CD4-positive, alpha-beta T cell treated with Interleukin-4 for 1 hour (primary cell): ENCODE data around the gene SLC30A5.
A peak's percentile ranks its signal among the peaks of the same experiment; 100 is the strongest.
"Not testable (repeated sequence)": the region's sequence is repeated elsewhere in the genome, so short reads cannot be mapped to it uniquely, and the experiment has no call there.

Experiments used
- DNase-seq, 2 donors: peaks; one replicate each; pipeline ENCODE4 v3.0.0-alpha.2; 2020 to 2022

SLC30A5 gene

DNA sequence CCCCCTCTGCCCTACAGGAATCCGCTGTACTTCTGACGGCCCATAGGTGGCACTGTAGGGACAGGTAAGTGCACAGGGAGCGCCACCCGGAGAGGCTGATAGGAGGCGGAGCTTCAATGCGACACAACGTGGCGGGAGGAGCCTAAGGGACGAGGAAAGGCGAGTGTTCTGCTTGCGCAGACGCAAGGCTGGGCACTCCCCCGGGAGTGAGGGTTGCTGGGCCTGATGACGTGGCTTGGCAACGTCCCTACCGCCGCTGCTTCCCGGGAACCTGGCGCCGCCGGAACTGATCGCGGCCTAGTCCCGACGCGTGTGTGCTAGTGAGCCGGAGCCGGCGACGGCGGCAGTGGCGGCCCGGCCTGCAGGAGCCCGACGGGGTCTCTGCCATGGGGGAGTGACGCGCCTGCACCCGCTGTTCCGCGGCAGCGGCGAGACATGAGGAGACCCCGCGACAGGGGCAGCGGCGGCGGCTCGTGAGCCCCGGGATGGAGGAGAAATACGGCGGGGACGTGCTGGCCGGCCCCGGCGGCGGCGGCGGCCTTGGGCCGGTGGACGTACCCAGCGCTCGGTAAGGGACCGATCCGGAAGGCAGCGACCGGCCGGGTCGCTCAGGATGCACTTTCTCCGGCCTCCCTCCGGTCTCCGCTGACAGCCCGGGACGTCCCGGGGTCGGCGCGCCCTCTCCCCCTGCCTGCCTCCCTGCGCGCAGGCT is at the start of gene SLC30A5:
TSS of gene SLC30A5 (plus strand) at position 244 of the 712 bp plus-strand sequence. CDS start at position 486, 242 bp downstream.
- DNase-seq: peak; percentile 100

DNA sequence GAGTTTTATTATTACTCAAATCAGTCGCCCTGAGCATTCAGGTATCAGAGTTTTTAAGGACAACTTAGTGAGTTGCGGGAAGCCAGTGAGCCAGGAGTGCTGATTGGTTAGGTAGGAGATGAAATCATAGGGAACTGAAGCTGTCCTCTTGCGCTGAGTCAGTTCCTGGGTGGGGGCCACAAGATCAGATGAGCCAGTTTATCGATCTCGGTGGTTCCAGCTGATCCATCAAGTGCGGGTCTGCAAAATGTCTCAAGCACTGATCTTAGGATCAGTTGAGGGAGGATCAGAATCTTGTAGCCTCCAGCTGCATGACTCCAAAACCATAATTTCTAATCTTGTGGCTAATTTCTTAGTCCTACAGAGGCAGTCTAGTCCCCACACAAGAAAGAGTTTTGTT is 48.6 kb upstream of the SLC30A5 start:
- not testable (repeated sequence) for DNase-seq

DNA sequence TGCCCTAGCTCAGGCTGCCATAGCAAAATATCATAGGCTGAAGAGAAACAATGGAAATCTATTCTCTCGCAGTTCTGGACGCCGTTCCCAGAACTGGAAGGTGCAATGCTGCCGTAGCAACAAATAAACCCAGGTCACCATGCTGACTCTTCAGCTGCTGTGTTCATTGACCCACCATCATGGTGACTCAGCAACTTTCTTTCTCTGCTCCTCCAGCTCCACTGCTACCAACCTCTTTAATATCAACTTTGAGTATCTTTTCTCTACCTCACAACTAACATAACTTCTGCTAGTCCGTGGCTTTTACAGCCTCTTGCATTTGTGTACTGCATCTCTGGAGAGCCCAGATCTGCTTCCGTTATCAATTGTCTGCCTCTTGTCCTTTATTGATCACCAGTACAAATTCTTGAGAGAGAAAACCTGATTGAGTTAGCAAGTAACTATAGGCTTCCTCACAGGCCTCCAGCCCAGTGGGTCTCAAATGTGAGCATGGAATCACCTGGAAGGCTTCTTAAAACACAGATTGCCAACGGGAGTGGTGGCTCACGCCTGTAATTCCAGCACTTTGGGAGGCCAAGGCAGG is 47.3 kb upstream of the SLC30A5 start:
- DNase-seq: no peak

DNA sequence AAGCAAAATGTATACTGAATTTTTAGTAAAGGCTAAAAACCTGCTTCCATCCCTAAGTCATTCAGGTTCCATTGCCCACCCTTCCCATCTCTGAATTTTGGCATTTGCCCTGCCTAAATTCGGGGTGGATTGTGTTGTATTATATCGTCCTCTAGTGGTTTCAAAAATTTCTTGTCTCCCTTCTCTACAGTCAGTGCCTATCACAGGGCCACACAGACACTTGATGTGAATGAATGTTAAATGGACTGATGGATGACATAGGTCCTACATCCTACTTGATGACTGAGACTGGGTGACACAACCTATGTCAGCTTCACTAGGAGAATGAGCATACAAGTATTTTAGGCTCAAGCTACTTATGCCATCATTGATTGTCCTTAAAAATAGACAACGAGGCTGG is 45.6 kb upstream of the SLC30A5 start:
- DNase-seq: no peak

DNA sequence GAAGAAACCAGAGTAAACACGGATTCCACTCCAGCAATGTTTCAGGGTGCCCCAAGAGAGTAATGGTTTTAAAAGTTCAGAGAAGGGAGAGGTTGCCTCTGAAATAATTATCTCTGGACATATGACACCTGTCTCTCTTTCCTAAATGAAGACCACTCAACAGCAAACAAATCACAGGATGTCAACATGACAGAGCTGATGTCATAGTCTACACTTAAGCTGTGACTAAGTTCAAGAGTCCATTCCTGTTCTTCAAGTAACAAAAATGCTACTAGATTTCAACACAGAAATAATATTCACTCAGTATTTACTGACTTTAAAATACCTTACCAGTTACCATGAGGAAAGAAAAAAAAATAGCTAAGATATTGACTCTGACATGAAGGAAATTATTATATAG is 44.7 kb upstream of the SLC30A5 start:
- DNase-seq: no peak

DNA sequence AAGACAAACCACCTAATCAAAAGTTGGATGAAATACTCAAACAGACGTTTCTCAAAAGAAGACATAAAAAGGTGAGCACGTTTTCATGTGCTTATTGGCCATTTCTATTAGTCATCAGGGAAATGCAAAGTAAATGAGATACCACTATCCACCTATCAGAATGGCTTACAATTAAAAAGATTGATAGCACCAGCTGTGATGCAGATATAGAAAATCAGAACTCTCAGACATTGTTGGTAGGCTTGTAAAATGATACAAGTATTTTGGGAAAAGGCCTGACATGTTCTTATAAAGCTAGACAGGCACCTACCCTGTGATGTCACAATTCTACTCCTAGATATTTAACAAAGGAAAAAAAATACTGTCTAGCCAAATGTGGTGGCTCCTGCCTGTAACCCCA is 44.0 kb upstream of the SLC30A5 start:
- DNase-seq: no peak

DNA sequence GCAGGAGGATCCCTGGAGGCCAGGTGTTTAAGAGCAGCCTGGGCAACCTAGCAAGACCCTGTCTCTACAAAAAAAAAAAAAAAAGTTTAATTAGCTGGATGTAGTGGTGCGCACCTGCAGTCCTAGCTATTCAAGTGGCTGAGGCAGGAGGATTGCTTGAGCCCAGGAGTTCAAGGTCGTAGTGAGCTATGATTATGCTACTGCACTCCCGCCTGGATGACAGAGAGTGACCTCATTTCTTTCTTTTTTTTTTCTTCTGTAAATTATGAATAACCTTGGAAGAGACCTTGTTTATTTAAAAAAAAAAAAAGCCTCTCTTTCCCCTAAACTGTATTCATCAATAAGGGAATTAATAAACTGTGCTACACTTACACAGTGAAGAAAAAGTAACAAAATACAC is 43.6 kb upstream of the SLC30A5 start:
- no peak for DNase-seq

DNA sequence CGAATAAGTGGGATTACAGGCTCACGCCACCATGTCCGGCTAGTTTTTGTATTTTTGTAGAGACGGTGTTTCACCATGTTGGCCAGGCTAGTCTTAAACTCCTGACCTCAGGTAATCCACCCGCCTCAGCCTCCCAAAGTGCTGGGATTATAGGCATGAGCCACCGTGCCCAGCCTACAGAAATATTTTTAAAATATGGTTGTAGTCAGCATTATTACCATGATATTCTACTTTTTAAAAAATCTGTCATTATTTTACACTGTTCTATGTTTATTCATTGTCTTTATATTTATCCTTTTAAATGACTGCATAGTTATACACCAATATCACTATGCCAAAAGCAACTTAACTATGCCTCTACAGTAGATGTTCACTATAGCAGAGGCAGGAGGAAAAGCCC is 41.6 kb upstream of the SLC30A5 start:
- no peak for DNase-seq

DNA sequence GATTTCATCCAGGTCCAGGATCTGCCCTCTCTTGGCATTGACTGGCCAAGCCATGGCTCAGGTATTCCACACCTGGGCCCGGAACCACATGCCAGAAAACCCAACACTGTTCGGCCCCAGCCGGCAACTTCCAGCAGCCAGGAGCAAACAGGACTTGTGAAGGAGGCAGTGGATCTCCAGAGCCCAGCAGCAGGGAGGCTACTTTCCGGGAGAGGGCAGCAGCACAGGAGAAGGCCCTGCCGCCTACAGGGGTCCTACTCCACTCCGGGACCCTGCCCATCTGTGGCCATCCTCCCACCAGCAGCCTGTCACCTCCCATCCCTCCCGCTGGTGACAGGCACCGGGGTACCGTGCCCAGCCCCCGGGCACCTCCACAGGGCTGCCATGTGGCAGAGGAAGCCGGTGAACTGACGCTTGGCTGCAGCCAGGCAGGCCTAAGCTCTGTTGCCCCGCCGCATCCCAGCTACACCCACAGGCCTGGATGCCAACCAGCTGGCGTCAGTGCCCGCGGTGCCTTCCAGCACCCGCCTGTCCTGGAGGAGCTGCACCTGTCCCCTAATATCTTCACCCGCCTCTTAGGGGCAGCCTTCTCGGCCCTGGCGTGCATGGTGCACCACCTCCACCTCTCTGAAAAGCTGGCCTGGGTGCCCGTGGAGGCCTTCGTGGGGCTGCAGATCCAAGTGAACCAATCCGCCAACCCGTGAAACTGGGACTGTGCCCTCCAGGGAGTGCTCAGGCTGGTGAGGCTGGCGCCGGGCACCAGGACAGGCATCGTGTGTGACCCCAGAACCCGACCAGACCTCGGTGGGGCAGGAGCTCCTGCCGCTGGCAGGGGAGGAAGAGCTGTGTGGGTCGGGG is 18.9 kb upstream of the SLC30A5 start:
- no peak for DNase-seq

DNA sequence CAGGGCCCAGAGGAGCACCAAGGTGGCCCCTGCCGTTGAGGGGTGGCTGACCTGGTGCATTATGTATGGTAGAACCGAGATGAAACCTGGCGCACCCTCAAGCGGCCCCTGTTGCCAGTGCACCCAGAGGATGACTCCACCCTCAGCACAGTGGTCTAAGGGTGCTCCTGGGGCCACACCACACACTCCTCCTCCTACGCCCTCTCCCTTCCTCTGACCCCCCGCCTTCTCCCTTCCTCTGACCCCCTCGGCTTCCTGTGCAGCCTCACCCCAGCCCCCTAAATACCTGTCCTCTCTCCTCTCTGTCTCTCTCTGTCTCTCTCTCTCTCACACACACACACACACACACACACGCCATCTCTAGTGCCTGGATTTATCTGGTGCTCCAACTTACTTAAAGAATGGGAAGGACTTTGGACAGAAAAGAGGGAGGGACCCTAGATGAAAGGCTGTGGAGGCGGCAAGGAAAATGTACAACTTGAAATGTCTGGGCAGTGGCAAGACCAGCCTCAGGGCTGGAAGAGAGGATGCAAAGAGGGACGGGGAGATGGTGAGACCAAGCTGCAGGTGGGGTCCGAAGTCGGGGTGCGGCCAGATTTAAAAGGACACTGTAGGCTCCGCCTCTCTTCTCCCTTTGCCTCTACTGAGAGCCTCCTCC is 18.2 kb upstream of the SLC30A5 start:
- no peak for DNase-seq

DNA sequence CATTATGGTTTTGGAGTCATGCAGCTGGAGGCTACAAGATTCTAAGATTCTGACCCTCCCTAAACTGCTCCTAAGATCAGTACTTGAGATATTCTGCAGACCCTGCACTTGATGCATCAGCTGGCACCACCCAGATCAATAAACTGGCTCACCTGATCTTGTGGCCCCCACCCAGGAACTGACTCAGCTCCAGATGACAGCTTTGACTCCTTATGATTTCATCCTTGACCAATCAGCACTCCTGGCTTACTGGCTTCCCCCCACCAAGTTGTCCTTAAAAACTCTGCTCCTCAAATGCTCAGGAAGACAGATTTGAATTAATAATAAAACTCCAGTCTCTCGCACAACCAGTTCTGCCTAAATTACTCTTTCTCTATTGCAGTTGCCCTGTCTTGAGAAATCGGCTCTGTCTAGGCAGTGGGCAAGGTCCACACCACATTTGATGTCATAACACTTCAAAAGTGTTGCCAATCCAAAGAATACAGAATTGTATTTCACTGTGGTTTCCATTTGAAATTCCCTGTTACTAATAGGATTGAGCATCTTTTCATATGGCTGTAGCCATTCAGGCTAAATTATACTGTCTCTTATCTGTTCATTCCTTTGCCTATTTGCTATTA is 14.8 kb upstream of the SLC30A5 start:
- no peak for DNase-seq

DNA sequence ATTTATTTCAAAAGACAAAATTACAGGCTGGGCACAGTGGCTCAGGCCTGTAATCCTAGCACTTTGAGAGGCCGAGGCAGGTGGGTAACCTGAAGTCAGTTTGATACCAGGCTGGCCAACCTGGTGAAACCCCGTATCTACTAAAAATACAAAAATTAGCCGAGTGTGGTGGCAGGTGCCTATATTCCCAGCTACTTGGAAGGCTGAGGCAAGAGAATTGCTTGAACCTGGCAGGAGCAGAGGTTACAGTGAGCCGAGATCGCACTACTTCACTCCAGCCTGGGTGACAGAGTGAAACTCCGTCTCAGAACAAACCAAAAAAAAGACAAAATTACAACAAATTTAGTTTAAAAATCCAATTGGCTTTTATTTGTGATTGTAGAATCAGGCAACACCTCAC is 14.3 kb upstream of the SLC30A5 start:
- DNase-seq: no peak

DNA sequence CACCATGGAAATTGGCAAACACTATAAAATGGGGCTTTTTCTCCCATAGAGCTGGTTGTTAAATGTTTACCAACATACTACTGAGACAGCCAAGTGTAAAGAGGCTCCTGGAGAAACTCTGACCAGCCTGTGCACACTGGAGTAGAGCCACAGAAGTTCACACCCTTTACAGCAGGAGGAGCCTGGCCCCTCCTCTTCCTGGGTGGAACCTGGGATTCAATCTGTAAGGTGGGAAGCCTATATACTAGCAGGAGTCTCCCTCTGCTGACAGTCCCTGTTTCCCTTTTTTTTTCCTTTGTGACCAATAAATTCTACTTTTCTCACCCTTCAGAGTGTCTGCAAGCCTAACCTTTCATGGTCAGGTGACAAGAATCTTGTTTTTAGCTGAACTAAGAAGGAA is 10.4 kb upstream of the SLC30A5 start:
- no peak for DNase-seq

DNA sequence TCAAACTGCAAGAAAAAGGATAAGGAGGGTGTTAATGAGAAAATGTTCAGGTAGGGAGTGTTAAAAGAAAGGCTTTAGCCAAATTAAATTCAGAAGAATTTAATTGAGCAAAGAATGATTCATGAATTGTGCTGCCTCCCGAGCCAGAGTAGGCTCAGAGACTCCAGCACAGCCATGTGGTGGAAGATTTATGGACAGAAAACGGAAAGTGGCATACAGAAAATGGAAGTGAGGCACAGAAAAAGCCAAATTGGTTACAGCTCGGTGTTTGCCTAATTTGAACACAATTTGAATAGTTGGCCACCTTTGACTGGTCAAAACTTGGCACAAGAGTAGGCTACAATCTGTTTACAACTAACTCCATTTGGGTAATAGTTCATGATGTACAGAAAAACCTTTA is 9.6 kb upstream of the SLC30A5 start:
- DNase-seq: no peak

DNA sequence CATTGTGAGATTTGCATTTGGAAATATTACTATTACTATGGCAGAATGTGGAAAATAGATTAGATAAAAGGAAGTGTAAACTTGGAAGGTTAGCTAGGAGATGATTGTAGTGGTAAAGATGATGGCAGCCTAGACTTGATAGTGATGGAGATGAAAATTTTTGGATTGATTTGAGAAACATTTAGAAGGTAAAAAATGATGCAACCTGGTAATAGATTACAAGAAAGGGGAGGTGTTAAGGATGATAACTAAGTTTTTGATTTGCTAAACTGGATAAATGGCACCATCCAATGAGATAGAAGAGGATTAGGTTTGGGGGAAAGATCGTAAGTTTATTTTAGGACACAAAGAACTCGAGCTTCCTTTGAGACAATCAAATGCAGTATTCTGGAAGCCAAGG is 8.9 kb upstream of the SLC30A5 start:
- no peak for DNase-seq

DNA sequence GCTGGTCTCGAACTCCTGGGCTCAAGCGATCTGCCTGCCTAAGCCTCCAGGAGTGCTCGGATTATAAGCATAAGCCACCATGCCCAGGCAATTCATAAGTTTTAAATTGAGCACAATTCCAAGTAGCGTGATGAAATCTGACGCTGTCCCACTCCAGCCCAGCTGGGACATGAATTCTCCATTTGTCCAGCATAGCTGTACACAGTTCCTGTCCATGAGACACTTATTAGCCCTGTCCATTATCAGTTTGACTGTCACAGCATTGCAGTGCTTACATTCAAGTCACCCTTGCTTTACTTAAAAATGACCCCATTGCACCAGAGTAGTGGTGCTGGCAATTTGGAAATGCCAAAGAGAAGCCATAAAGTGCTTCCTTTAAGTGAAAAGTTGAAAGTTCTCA is 7.6 kb upstream of the SLC30A5 start:
- DNase-seq: no peak

DNA sequence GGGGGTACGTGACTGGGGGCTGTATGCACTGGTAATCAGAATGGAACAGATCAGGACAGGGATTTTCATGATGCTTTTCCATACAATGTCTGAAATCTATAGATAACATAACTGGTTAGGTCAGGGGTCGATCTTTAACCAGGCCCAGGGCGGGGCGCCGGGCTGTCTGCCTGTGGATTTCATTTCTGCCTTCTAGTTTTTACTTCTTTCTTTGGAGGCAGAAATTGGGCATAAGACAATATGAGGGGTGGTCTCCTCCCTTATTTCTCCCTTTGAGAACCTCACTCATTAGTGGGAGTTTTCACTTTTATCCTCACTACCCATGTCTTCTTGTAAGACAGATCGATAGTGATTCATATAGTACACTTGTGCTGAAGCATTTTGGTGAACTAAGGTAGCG is 5.8 kb upstream of the SLC30A5 start:
- not testable (repeated sequence) for DNase-seq

DNA sequence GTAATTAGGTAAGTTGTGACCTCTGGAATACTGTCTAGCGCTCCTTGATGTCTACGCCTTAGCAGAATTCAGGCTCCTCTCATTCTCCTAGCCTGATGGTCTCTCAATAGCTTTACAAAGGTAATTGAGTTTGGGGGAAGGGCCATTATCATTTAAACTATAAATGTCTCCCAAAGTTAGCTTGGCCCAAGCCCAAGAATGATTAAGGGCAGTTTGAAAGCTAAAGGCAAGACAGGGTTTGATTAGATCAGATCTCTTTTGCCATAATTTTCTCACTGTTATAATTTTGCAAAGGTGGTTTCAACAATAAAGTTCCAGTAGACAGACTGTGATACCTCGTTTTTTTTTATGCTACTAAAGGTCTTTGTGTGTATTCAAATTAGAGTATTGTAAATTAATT is 3.7 kb upstream of the SLC30A5 start:
- DNase-seq: no peak

DNA sequence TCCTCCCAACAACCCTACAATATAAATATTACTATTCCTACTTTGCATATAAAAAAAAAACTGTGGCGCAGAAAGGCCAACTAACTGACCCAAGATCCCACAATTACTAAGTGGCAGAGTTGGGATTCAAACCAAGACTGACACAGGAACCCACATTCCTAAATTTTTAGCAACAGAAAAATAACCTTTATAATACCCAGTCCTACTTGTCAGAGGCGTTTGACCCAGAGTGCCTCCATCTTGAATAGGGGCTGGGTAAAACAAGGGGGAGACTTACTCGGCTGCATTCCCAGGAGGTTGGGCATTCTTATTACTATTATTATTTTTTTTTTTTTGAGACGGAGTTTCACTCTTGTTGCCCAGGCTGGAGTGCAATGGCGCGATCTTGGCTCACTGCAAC is 2.0 kb upstream of the SLC30A5 start:
- no peak for DNase-seq

DNA sequence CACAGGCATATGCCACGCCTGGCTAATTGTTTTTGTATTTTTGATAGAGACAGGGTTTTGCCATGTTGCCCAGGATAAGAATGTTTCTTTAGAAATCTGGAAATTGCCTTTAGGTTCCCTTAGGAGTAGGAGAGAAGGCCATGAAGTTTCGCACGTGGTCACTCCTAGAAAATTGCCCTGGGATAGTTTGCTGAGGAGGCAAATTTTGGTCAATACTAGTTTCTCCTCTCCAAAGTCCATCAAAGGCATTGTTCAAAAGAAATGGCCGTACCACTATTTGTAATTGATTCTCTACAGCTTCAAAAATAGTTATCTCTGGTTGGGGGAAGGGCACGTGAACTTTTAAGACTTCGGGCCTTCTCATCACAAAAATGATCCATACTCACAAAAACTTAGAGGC is 845 bp upstream of the SLC30A5 start:
- DNase-seq: no peak

DNA sequence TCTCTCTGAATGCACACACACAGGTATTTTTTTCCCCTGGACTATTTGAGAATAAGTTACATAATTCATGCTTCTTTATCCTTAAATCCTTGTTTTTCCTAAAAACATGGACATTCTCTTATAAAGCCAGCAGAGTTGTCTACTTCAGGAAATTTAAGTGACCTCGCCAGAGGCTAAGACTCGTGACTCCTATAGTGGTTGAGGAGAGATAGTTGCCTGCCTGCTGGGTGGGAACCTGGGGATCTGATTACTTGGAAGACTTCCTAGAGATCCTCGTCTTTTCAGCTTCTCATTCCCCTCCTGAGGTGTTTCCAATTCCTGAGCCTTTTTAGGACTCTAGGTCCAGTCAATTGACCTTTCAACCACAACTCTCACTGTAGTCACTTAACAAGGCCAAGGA is 5.5 kb downstream of the SLC30A5 start:
- DNase-seq: no peak

DNA sequence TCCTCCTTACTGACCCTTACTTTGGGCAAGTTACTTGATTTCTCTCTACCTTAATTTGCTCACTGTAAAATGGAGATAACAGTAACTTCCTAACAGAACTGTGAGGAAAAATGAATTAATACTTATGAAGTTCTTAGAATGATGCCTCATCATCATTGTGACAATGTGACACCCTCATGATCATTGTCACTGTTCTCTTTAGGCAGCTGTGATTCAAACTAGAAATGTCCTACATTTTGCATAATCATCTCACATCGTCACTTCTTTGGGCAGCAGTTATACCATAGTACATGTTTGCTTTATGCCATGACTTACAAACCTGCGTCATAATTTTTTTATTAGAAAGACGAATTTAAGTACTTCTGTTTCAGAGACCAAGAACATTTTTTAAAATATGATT is 9.7 kb downstream of the SLC30A5 start:
- DNase-seq: no peak
